ENCODE data around the gene SLAIN2.

The SLAIN2 gene

GRCh38 chr4:48334900-48335384 is 6.4 kb upstream of the SLAIN2 start:
- no peak for DNase-seq (ENCODE audit: low read depth)

DNA sequence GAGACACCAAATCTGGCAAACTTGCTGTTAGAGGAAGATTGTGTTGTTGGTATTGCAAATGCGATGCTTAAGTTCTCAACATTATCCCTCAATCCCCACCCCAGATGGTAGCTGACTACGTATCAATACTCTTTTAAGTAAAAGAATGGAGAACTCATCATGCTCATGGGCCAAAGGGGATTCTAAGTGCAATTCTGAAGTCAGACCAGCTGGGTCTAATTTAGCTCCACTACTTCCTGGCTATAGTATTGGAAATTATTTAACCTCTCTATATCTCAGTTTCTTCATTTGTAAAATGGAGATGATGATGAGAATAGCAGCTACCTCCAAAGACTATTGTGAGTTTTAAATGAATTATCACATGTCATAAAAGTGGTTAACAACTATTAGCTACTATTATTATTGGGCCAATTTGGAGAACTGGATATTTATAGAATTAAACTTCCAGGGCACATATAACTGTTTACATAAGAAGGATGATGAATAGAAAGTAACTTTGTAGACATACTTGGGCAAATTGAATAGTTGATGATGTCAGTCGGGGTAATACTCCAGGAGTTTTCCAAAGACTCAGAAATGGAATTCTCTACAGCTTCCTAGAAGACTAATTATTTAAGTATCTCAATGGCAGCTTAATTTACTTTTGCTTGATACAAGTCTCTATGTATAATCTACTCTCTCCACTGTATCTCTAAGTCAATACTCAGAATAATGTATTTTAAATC is 5.0 kb upstream of the SLAIN2 start:
- DNase-seq (ENCODE audit: low read depth): no peak

DNA sequence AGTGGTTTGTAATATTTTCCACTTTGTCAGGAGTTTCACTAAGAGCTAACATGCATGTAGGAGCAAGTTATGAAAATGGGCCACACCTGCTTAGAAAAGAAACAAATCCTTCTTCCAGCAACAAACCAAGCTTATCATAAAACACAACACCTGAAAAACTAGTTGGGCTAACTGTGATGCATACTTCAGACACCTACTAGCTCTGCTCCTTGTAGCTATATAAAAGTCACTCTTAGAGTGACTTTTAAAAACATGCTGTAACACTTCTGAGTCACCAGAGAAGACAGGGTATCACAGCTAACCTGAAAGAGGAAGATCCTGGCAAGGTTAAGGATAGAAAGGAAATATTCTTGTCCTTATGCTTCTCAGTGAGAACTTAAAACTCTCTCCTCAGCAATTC is 3.6 kb upstream of the SLAIN2 start:
- DNase-seq (ENCODE audit: low read depth): no peak

DNA sequence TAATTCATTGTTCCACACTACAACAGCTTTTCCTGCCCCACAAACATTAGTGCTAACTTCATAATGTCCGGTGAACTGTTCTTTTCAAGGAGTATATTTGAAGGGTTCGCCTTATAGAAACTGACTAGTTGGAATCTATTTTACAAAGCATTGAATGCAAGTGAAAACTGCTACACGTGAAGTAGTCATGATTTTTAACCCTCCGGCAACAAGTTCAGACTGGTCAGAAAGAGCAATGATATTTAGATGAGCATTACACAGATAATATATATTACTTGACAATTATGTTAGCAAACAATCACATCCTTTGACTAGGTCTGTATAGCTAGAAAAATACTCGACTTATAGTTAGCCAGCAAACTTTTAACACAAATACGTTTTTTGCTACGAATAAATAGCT is 1.7 kb upstream of the SLAIN2 start:
- no peak for DNase-seq (ENCODE audit: low read depth)

DNA sequence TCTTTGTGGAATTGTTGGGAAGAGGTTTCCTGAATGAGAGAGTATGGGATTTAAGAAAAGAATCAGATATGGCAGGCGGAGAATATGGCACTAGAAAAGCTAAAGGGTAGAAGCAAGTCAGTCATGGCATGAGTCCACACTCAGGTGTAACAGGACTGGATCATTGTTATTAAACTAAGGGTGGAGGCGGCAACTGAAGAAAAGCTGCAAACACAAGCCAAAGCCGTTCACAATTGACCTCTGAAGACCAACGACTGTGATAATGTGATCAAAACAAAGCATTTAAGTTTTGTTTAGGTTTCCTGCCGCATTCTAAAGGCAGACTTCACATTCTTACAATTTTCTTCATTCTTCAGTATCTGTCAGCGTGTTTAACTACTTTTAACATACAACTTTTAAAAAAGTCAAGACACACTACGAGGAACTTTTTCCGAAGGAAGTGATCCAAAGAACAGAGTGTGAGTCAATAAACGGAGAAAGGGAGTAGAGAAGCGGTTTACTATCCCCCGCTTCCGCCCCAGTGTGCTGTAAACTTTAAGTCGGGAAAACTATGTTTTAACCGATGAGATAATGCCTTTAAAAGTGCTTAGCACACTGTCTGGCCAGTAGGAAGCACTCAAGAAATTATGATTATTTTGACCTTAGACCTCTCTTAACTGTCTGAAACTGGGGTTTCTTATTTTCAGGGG is 909 bp upstream of the SLAIN2 start:
- no peak for DNase-seq (ENCODE audit: low read depth)

DNA sequence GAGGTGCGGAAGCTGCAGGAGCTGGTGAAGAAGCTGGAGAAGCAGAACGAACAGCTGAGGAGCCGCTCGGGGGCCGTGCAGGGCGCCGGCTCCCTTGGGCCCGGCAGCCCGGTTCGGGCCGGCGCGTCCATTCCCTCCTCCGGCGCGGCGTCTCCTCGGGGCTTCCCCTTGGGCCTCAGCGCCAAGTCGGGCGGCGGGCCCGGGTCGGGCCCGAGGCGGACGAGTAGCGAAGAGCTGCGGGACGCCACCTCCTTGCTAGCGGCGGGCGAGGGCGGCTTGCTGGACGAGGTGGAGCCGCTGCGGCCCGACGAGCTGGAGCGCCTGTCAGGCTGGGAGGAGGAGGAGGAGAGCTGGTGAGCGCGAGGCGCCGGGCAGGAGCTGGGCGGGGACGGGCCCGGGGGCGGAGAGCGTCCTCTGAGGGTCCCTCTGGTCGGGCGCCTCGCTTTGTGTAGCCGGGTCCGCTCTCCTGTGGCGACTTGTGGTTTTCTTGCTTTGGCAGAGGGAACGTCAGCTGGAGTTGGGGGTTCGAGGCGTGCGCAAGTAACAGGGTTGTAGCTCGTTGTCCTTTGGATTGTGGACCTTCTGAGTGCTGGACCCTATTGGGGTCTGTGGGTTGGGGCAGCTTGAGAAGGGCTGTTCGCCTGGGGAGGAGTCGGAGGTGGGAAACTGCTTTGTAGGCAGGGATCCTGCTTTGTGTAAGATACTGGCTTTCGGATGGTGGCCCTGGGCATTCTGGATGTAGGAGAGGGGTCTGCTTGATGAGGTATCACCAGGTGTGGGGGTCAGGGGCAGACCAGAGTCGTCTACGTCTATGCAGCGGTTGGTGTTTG is 662 bp downstream of the SLAIN2 start:
- peak; percentile 21 for DNase-seq (ENCODE audit: low read depth)

GRCh38 chr4:48342606-48342880 is 1.2 kb downstream of the SLAIN2 start:
- DNase-seq (ENCODE audit: low read depth): no peak

- no peak for DNase-seq (ENCODE audit: low read depth)
These were observed 1.7 kb downstream of the SLAIN2 start for GRCh38 chr4:48343035-48343434.

DNA sequence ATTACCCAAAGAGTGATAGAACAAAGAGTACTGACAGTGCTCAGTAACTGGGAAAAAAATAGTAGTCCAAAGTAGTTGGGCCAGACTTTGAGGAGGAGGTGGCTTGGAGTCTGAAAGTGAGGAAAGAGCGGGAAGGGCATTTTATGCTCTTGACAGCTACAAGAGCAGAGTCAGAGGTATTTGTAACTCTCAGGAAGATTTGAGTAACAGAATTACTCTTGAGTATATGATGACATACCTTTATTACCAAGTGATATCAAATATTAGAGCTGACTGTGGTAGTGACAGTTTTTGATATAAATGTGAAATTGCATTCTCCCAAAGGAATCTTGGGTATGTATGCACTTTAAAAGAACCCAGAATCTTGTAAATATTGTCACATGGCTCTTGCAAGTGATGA is 2.2 kb downstream of the SLAIN2 start:
- DNase-seq (ENCODE audit: low read depth): no peak

- DNase-seq (ENCODE audit: low read depth): no peak
These were observed 4.2 kb downstream of the SLAIN2 start for GRCh38 chr4:48345542-48345941.

GRCh38 chr4:48346594-48346993 is 5.3 kb downstream of the SLAIN2 start:
- no peak for DNase-seq (ENCODE audit: low read depth)

DNA sequence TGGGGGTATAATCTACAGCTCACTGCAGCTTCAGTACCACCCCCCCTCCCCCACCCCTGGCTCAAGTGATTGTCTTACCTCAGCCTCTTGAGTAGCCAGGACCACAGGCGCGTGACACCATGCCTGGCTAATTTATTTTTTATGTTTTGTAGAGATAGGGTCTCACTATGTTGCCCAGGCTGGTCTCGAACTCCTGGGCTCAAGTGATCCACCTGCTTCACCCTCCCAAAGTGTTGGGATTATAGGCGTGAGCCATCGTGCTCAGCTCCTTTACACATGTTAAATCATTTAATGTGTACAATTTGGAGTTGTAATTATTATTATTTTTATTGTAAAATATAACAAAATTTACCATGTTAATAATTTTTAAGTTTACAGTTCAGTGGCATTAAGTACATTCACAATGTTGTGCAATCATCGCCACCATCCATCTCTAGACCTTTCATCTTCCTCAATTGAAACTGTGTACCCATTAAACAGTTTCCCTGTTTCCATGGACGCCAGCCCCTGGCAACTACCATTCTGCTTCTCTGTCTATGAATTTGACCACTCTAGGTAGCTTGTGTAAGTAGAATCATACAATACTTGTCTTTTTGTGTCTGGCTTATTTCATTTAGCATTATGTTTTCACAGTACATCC is 6.1 kb downstream of the SLAIN2 start:
- DNase-seq (ENCODE audit: low read depth): no peak

DNA sequence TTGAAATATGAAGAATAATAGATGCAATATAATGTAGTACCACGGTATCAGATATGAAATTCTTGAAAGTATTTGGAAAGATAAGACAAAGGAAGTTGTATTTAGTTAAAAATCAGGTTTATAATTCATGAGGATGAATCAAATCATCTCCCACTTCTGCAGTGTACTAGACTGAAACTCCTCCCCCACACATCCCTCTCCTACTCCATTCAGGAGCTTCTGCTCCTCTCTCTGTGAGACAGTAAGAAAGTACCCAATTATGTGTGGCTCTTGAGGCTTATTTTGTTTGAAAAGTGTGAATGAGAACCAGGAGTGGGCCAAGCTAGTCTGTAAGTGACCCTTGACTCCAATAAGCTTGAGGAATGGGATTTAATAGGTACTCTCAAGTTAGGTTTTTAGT is 9.5 kb downstream of the SLAIN2 start:
- DNase-seq (ENCODE audit: low read depth): no peak

GRCh38 chr4:48352793-48353192 is 11.5 kb downstream of the SLAIN2 start:
- DNase-seq (ENCODE audit: low read depth): no peak

GRCh38 chr4:48356355-48356754 is 15.0 kb downstream of the SLAIN2 start:
- DNase-seq (ENCODE audit: low read depth): no peak

DNA sequence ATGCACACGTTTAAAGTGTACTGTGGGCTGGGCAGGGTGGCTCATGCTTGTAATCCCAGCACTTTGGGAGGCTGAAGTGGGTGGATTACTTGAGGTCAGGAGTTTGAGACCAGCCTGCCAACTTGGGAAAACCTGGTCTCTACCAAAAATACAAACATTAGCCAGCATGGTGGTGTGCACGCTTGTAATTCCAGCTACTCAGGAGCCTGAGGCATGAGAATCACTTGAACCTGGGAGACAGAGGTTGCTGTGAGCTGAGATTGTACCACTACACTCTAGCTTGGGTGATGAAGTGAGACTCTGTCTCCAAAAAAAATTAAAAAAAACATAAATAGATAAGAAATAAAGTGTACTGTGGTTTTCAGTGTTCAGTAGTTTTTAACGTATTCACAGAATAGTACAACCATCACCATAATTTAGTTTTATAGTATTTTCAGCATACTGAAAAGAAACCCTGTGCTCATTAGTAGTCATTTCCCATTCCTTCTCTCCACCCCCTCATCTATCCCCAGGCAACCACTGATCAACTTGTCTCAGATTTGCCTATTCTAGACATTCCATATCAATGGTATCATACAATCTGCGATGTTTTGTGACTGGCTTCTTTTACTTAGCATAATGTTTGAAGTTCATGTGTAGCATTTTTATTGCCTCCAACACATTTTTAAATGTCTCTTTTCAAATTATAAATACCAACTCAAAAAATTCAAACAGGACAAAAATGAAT is 19.1 kb downstream of the SLAIN2 start:
- DNase-seq (ENCODE audit: low read depth): no peak

DNA sequence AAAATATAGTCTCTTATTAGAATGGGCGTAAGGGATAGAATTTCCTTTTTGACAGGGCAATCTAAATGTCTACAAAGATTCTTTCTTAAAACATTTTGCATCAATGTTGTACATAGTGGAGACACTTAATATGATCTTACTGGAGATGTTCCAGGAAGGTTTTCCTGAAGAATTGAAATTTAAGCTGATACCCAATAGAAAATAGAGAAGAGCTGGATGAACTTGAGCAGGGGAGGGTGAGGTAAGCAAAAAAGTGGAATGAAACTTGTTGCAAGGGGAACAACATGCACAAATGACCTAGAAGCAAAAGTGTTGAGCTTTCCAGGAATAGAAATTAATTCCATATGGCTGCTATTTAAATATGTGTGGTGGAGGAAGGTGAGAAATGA is 19.7 kb downstream of the SLAIN2 start:
- DNase-seq (ENCODE audit: low read depth): no peak

- no peak for DNase-seq (ENCODE audit: low read depth)
These were observed 25.3 kb downstream of the SLAIN2 start for GRCh38 chr4:48366611-48367010.

GRCh38 chr4:48367016-48367415 is 25.7 kb downstream of the SLAIN2 start:
- DNase-seq (ENCODE audit: low read depth): no peak

- DNase-seq (ENCODE audit: low read depth): no peak
These were observed 27.1 kb downstream of the SLAIN2 start for GRCh38 chr4:48368389-48368788.

DNA sequence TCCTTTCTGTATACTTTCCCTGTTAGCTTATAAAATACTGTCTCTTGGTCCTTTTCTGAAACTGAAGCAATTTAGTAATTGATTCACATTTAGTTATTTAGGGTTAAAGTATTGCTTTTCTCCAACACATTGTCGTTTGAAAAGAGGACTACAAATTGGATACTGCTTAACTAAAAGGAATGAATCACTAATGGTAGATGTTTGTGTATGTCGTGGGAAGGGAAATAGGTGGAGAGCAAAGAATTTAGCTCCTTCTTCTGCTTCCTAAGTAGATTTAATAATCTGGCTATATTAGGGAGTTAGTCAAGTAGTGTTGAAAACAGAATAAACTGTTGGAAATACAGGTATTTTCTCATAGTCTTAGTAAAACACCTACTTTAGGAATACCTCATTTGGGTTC is 27.9 kb downstream of the SLAIN2 start:
- DNase-seq (ENCODE audit: low read depth): no peak

- DNase-seq (ENCODE audit: low read depth): no peak
These were observed 28.4 kb downstream of the SLAIN2 start for GRCh38 chr4:48369771-48370170.
